HUES64 (cell line): ENCODE measurements around the gene MMP25.

Experiments used
- H3K27ac ChIP-seq: 2 replicates; pipeline ENCODE4 v1.7.0; 2013; ENCODE audit warnings: low read depth, low read length, inconsistent platforms
- H3K27me3 ChIP-seq: 2 replicates; pipeline ENCODE4 v1.6.1; 2013; ENCODE audit warnings: mild to moderate bottlenecking, low read length; ENCODE audit not compliant: insufficient read depth
- H3K36me3 ChIP-seq: 2 replicates; pipeline ENCODE4 v1.6.1; 2013; ENCODE audit warnings: mild to moderate bottlenecking, low read length; ENCODE audit not compliant: insufficient read depth
- H3K4me1 ChIP-seq: 2 replicates; pipeline ENCODE4 v1.6.1; 2013; ENCODE audit warnings: mild to moderate bottlenecking, low read length, moderate library complexity; ENCODE audit not compliant: insufficient read depth
- H3K4me3 ChIP-seq: 2 replicates; pipeline ENCODE4 v1.5.1; 2013; ENCODE audit warnings: mild to moderate bottlenecking, low read length, moderate library complexity
- H3K9ac ChIP-seq: 2 replicates; pipeline ENCODE4 v1.6.1; 2013; ENCODE audit warnings: mild to moderate bottlenecking, low read depth, low read length
- H3K9me3 ChIP-seq: 2 replicates; pipeline ENCODE4 v1.6.1; 2013; ENCODE audit warnings: low read depth, low read length; ENCODE audit not compliant: insufficient read depth
- WGBS: fragments of 150-250, 120-280 bp; methylation state at CpG from one replicate; pipeline ENCODE4 v1.1.7; 2013; ENCODE audit warnings: missing lambda C conversion rate; 5-methylcytosine and 5-hydroxymethylcytosine counted together

The MMP25 gene

GRCh38 chr16:3091551-3091950 lies 45.2 kb downstream of the MMP25 start:
- Histone ChIP-seq H3K4me3 (no peak overlapping the region), H3K9me3 (no peaks in the 10 kb centered on the region), H3K36me3 (peaks cover 67% of the 10 kb centered on the region), H3K9ac (no peak overlapping the region), H3K27me3 (no peaks in the 10 kb centered on the region), H3K4me1 (peaks cover 3% of the 10 kb centered on the region; the same call in 1 of the 2 replicates), H3K27ac (no peak overlapping the region)
- 95% methylated on average over 8 of the region's 8 CpGs for WGBS

DNA sequence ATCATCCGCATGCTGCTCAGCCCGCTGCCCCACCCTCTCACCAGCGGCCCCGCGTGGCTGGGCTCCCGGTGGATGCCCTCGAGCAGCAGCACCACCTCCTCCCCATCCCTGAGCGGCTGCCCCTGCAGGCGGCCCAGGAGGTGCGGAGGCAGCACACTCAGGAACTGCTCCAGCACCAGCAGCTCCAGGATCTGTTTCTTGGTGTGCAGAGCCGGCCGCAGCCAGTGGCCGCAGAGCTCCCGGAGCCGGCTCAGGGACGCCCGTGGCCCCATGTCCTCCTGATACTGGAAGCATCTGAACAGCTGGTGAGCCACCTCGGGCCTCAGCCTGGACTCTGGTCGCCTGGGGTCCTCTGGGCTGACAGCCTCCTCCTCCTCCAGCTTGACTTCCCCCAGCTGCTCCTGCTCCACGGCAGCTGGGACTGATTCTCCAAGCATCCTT lies 46.2 kb downstream of the MMP25 start:
- H3K27ac ChIP-seq = no peak overlapping the region
- H3K27me3 ChIP-seq = no peaks in the 10 kb centered on the region
- H3K9me3 ChIP-seq = no peaks in the 10 kb centered on the region
- no peak overlapping the region for H3K4me3 ChIP-seq
- WGBS = 96% methylated on average over 20 of the region's 20 CpGs
- H3K9ac ChIP-seq = no peak overlapping the region
- peaks cover 11% of the 10 kb centered on the region for H3K4me1 ChIP-seq
- H3K36me3 ChIP-seq = peaks cover 67% of the 10 kb centered on the region

DNA sequence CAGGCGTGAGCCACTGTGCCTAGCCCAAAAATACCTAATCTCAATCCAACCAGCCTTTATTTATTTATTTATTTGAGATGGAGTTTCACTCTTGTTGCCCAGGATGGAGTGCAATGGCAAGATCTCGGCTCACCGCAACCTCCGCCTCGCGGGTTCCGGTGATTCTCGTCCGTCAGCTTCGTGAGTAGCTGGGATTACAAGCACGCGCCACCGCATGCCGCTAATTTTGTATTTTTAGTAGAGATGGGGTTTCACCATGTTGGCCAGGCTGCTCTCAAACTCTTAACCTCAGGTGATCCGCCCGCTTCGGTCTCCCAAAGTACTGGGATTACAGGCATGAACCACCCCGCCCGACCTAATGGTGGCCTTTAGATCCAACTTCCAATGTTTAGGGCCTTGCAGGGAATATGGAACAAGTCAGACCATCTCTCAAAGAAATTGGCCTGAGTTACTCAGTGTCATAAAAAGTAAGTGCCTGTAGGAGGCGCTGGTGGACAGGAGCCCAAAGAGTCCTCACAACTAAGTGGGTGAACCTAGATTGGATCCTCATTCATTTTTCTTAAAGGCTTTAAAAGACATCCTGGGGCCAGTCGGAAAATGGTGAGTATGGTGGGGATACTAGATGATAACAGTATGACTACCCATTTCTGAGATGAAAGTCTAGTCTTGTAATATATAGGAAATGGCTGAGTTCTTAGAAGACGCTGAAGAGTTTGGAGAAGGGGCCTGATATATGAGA lies 48.1 kb downstream of the MMP25 start:
- no peaks in the 10 kb centered on the region for H3K9me3 ChIP-seq
- no peak overlapping the region for H3K9ac ChIP-seq
- H3K4me3 ChIP-seq = no peak overlapping the region
- no peaks in the 10 kb centered on the region for H3K27me3 ChIP-seq
- WGBS = 93% methylated on average over 22 of the region's 22 CpGs
- peaks cover 13% of the 10 kb centered on the region for H3K4me1 ChIP-seq
- H3K36me3 ChIP-seq = peaks cover 49% of the 10 kb centered on the region
- no peak overlapping the region for H3K27ac ChIP-seq

DNA sequence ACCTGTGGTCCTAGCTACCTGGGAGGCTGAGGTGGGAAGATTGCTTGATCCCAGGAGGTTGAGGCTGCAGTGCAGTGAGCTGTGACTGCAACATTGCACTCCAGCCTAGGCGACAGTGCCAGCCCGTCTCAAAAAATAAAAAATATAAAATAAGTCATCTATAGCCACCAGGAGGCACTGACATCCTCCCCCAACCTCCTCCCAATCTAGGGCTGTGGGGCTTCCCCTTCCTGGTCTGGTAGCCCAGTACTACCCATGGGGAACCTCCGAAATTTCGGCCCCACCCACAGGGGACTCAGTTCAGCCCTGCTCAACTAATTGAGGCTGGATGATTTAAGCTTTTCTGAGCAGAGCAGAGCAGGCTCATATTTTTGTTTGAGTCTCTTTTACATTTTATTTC lies 49.5 kb downstream of the MMP25 start:
- Histone ChIP-seq H3K27me3 (no peaks in the 10 kb centered on the region), H3K9me3 (no peaks in the 10 kb centered on the region), H3K4me3 (no peak overlapping the region), H3K4me1 (peaks cover 17% of the 10 kb centered on the region), H3K27ac (peak overlapping the region; percentile 32; the same call in 1 of the 2 replicates), H3K9ac (no peak overlapping the region), H3K36me3 (peaks cover 35% of the 10 kb centered on the region)
- WGBS = 90% methylated on average over 4 of the region's 4 CpGs

DNA sequence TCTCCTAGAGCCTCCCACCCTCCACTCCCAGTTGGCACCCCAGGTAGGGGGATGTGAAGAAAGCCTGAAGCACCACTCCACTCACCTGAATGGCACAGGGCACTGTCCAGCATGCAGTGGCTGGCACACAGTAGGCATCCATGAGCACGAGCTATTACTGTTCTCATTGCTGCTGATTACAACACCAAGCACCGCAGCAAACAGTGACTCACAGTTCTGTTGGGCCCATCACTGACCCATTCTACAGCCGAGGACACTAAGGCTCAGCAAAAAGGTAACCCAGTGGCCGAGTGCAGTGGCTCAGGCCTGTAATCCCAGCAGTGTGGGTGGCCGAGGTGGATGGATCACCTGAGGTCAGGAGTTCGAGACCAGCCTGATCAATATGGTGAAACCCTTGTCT lies 50.0 kb downstream of the MMP25 start:
- Histone ChIP-seq H3K4me1 (peaks cover 20% of the 10 kb centered on the region), H3K27ac (peak overlapping the region; percentile 32; the same call in 1 of the 2 replicates), H3K9ac (no peak overlapping the region)

DNA sequence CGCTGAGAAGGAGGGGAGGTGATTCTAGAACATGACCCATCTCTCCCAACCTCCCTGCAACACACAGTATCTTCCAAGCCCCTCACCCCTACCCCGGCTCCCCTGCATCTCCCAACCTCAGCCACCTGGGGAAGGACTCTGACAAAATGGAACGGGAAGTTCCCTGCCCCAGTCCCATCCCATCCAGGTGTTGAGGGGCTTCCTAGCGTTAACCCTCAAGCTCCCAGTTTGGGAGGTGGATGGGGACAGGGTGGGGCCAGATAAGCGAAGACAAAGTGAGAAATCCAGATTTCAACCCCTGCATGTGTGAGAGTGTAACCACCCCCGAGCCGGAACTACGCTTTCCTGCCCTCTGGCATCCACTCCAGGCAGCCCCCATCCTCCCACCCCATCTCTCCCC lies 50.9 kb downstream of the MMP25 start:
- peaks cover 21% of the 10 kb centered on the region for H3K36me3 ChIP-seq
- peak overlapping the region; percentile 94 for H3K27ac ChIP-seq
- H3K9me3 ChIP-seq = no peaks in the 10 kb centered on the region
- 23% methylated on average over 7 of the region's 8 CpGs for WGBS
- H3K9ac ChIP-seq = peak overlapping the region; percentile 94
- peak overlapping the region; percentile 76 for H3K4me3 ChIP-seq
- no peaks in the 10 kb centered on the region for H3K27me3 ChIP-seq
- peaks cover 20% of the 10 kb centered on the region for H3K4me1 ChIP-seq

More for the DNA sequence above, 50.0 kb downstream of the MMP25 start:
- no peaks in the 10 kb centered on the region for H3K27me3 ChIP-seq
- WGBS = 90% methylated on average over 6 of the region's 6 CpGs
- no peaks in the 10 kb centered on the region for H3K9me3 ChIP-seq
- H3K4me3 ChIP-seq = no peak overlapping the region
- H3K36me3 ChIP-seq = peaks cover 30% of the 10 kb centered on the region

DNA sequence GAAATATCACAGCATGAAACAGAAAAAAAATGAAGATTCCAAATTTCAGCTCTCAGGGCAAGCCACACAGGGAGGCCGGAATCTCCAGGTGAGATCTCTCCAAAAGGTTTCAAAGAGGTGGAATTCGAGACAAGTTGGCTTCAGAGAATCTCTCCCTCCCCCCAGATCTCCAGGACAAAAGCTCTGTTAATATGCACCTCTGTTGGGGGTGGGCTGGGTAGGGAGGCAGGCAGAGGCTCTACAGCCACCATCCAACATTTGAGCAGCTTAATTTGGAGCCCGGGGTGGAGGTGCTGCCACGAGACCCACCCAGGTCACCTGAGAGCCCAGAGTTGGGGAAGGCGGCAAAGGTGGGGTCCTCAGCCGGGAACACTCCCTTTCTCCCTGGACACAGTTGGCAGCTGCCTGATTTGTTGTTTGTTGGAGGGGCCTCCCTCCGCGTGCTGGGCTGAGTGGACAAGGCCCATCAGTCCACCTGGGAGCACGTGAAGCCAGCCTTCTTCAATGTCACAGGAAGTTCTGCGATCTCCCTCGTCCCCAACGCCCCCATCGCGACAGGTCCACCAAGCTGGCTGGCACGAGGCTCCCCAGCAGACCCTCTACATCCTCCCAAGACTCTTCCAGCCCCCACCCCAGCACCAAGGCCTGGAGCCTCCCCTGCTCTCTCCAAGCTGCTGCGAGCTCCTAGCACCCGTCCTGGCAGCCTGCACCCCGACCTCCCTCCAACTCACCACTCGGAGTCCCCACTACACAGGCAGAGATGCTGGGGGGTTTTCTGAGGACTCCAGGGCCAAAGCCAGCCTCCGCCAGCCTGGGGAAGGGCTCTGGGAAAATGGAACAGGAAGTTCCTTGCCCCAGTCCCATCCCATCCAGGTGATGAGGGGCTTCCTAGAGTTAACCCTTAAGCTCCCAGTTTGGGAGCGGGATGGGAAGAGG lies 52.4 kb downstream of the MMP25 start, which contains the start of gene ZSCAN10:
Gene ZSCAN10, minus strand, starts transcription at position 836 of the 936 bp plus-strand sequence. CDS start 6,357 bp downstream, outside the sequence.
- WGBS = 0% methylated on average over 21 of the region's 21 CpGs

GRCh38 chr16:3099395-3099731 lies 53.0 kb downstream of the MMP25 start:
- Histone ChIP-seq H3K9me3 (no peaks in the 10 kb centered on the region), H3K4me3 (peak overlapping the region; percentile 76), H3K9ac (peak overlapping the region; percentile 94), H3K27ac (peak overlapping the region; percentile 94), H3K4me1 (peaks cover 20% of the 10 kb centered on the region), H3K36me3 (peaks cover 10% of the 10 kb centered on the region), H3K27me3 (no peaks in the 10 kb centered on the region)
- WGBS = under 1% methylated on average over 5 of the region's 5 CpGs

More for the DNA sequence above, 52.4 kb downstream of the MMP25 start, which contains the start of gene ZSCAN10:
- peak within 1 kb of the TSS; percentile 76 for H3K4me3 ChIP-seq
- no peaks in the 10 kb centered on the region for H3K27me3 ChIP-seq
- H3K9me3 ChIP-seq = no peaks in the 10 kb centered on the region
- H3K27ac ChIP-seq = peak within 1 kb of the TSS; percentile 94
- peak within 1 kb of the TSS; percentile 94 for H3K9ac ChIP-seq
- H3K4me1 ChIP-seq = peaks cover 20% of the 10 kb centered on the region
- H3K36me3 ChIP-seq = peaks cover 12% of the 10 kb centered on the region

GRCh38 chr16:3099732-3100499 lies 53.6 kb downstream of the MMP25 start:
- Histone ChIP-seq H3K4me1 (peaks cover 20% of the 10 kb centered on the region), H3K27ac (peak overlapping the region; percentile 94), H3K27me3 (no peaks in the 10 kb centered on the region), H3K4me3 (peak overlapping the region; percentile 76), H3K9me3 (no peaks in the 10 kb centered on the region), H3K9ac (peak overlapping the region; percentile 94), H3K36me3 (peaks cover 6% of the 10 kb centered on the region)
- WGBS = under 1% methylated on average over 39 of the region's 39 CpGs

- WGBS = 61% methylated on average over 24 of the region's 29 CpGs
- H3K4me3 ChIP-seq = no peak overlapping the region
- no peak overlapping the region for H3K9ac ChIP-seq
- peaks cover 23% of the 10 kb centered on the region for H3K4me1 ChIP-seq
- H3K36me3 ChIP-seq = peaks cover 3% of the 10 kb centered on the region
- no peaks in the 10 kb centered on the region for H3K27me3 ChIP-seq
- no peaks in the 10 kb centered on the region for H3K9me3 ChIP-seq
- peak overlapping the region; percentile 33; the same call in 1 of the 2 replicates for H3K27ac ChIP-seq
Measured at GRCh38 chr16:3101018-3101840, 54.9 kb downstream of the MMP25 start.
